BE2C (cell line): Measurements from ENCODE around the gene GSAP.

Experiments
- DNase-seq: peaks from one replicate; pipeline ENCODE4 v3.0.0-alpha.2; 2020
- H3K27me3 ChIP-seq: fragments of 250-450 bp; sonication (Bioruptor Pico); 2 replicates; pipeline ENCODE4 v1.5.1; 2020; ENCODE audit warnings: mild to moderate bottlenecking
- H3K36me3 ChIP-seq: fragments of 250-450 bp; sonication (Bioruptor Pico); 2 replicates; pipeline ENCODE4 v1.5.1; 2020; ENCODE audit warnings: mild to moderate bottlenecking
- H3K4me1 ChIP-seq: fragments of 250-450 bp; sonication (Bioruptor Pico); 2 replicates; pipeline ENCODE4 v1.5.1; 2020
- H3K4me3 ChIP-seq: 2 replicates; pipeline ENCODE4 v1.5.1; 2011; ENCODE audit warnings: low read depth, low read length
- H3K9me3 ChIP-seq: fragments of 250-450 bp; sonication (Bioruptor Pico); 2 replicates; pipeline ENCODE4 v1.5.1; 2020
- TF ChIP-seq, protein P1 (sequence below): IDR thresholded peaks from 2 replicates; pipeline ENCODE4 v1.5.1; 2012; ENCODE audit warnings: mild to moderate bottlenecking, low read depth, low read length

Gene GSAP

DNA sequence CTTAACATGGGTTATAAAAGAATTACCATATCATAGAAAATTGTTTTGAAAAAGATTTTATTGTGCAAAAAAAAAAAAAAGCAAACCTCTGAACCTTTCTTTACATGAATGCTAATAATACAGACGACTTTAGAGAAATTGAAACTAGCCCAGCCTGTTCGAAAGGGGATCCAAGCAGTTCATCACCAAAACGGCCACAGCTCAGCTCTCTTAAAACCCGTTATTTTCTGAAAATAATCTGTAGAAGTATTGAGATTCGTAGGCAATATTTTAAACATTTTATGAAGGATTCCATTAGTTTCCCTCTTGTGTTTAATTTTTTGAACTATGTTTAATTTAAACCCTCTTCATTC is 9.9 kb upstream of the GSAP start:
- TF ChIP-seq, protein P1, sequence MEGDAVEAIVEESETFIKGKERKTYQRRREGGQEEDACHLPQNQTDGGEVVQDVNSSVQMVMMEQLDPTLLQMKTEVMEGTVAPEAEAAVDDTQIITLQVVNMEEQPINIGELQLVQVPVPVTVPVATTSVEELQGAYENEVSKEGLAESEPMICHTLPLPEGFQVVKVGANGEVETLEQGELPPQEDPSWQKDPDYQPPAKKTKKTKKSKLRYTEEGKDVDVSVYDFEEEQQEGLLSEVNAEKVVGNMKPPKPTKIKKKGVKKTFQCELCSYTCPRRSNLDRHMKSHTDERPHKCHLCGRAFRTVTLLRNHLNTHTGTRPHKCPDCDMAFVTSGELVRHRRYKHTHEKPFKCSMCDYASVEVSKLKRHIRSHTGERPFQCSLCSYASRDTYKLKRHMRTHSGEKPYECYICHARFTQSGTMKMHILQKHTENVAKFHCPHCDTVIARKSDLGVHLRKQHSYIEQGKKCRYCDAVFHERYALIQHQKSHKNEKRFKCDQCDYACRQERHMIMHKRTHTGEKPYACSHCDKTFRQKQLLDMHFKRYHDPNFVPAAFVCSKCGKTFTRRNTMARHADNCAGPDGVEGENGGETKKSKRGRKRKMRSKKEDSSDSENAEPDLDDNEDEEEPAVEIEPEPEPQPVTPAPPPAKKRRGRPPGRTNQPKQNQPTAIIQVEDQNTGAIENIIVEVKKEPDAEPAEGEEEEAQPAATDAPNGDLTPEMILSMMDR: no peak
- no peaks in the 10 kb centered on the region for H3K9me3 ChIP-seq
- H3K4me1 ChIP-seq: no peaks in the 10 kb centered on the region
- H3K4me3 ChIP-seq: no peak overlapping the region
- H3K27me3 ChIP-seq: peaks cover 15% of the 10 kb centered on the region
- no peak for DNase-seq
- no peaks in the 10 kb centered on the region for H3K36me3 ChIP-seq

DNA sequence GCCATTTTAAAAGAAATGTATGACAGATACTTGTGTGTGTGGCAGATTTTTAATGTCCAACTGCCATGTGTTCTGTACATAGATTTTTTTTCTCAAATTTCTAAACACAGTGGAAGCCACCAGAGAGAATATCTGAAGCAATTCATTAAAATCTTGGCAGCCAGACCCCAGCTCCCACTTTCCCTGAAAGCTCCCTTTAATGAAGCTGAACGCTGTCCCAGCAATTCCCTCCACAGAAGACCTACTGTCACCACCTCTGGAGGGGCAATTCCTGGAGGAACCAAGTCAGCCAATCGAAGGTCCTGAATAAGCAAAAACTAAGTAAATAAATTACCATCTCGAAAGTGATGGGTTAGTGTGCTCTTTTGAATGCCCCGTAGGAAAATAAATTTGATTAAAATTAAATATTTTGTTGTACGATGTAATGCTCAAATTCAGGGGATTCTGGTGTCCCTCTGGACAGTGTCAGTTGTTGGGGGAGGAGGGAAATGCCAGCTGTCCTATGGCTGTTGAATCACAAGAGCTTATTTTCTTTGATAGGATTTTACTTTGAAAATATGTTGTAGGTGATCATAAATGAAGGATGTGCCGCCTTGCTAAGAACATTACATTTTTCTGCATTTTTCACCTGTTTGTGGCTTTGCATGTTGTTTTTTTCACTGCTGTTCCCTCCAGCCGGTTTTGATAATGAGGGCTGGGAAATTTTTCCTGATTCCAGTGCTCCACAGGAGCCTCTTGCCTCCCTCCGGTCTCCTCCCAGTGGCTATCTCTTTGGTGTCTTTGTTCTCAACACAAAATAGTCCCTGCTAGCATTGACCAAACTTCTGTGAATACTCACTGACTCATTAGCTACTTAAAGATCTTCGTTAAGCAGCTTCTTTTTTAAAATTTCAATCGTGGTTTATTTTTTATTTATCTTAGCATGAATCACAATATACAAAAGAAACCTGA is 9.2 kb upstream of the GSAP start:
- Histone ChIP-seq H3K4me3 (no peak overlapping the region), H3K27me3 (peaks cover 18% of the 10 kb centered on the region), H3K4me1 (no peaks in the 10 kb centered on the region), H3K36me3 (no peaks in the 10 kb centered on the region), H3K9me3 (no peaks in the 10 kb centered on the region)
- TF ChIP-seq, protein P1: no peak
- DNase-seq: no peak

DNA sequence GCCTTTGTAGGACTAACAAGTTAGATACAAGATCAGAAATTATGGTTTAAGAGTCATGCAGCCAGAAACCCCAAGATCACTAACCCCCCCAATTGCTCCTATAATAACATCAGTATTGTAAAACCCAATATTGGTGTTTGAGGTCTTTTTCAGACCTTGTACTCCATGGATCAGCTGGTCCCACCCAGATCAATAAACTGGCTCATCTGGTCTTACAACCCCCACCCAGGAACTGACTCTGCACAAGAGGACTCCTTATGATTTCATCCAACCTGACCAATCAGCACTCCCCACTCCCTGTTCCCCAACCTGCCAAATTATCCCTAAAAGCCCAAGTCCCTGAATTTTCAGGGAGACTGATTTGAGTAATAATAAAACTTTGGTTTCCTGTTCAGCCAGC is 6.4 kb upstream of the GSAP start:
- Histone ChIP-seq H3K36me3 (no peaks in the 10 kb centered on the region), H3K9me3 (no peaks in the 10 kb centered on the region), H3K4me3 (no peak overlapping the region), H3K27me3 (peaks cover 47% of the 10 kb centered on the region), H3K4me1 (no peaks in the 10 kb centered on the region)
- no peak for DNase-seq
- TF ChIP-seq, protein P1: no peak

DNA sequence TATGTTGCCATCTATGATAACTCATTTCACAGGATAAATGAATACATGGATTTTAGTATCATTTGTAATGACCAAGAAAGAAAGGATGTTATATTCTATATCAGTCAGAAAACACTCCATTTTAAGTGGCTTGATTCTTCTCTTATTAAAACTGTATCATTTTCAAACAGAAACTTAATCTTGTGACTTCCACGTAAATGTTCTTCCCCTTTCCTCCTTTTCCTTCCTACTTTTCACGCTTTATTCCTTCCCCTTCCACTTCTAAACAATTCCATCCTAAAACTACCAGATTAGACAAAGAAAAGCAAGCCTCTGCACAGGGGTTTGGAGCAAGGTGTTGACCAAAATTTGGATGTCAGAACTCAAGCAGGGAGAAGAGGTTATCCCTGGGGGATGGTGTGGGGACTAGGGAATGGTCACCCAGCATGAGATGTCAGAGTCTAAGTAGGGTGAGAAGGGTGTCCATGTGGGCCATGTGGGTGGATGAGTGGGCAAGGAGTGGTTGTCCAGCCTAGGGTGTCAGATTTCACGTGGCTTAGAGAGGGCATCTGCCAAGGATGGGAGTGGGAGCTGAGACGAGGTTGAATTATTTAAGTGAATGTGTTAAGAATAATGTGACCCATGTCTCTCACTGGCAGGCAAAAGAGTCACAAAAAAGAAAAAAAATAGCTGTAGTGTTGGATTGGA is 5.0 kb upstream of the GSAP start:
- no peak for DNase-seq
- Histone ChIP-seq H3K36me3 (no peaks in the 10 kb centered on the region), H3K27me3 (peaks cover 58% of the 10 kb centered on the region), H3K4me1 (no peaks in the 10 kb centered on the region), H3K4me3 (no peak overlapping the region), H3K9me3 (no peaks in the 10 kb centered on the region)
- TF ChIP-seq, protein P1: no peak

DNA sequence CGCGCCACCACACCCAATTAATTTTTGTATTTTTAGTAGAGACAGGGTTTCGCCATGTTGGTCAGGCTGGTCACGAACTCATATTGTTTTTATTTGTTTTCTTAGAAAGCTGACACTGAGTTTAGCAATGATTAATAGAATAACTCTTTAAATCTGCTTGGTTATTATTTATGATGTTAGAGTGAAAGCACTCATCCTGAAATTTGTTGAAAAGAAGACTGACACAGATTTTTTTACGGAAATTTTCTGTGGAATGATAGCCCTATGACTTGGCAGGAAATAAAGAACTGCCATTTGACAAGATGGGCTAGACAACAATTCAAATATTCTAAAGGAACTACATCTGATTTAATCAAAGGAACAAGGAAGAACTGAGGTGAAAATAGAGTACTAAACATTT is 4.3 kb upstream of the GSAP start:
- peaks cover 60% of the 10 kb centered on the region for H3K27me3 ChIP-seq
- H3K9me3 ChIP-seq: no peaks in the 10 kb centered on the region
- H3K4me1 ChIP-seq: no peaks in the 10 kb centered on the region
- no peak overlapping the region for H3K4me3 ChIP-seq
- TF ChIP-seq, protein P1: no peak
- no peak for DNase-seq
- no peaks in the 10 kb centered on the region for H3K36me3 ChIP-seq

DNA sequence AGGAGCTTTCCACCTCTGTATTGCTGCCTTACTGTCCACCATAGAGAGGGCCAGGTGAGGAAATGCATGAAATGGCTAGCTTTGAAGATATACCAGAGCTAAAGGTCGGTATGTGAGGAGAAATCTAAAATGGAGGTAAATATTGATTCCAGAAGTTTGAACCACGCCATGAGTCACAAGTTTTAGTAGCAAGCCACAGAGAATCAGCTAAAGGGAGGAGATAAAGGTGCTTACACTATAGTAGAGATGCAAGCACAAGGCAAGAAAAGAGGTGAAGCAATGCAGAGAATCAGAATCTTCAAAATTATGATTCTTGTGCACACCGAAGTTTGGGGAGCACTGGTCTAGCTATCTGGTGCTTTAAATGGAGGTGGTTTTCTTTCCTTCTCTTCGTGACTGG is 3.0 kb upstream of the GSAP start:
- TF ChIP-seq, protein P1: no peak
- no peak overlapping the region for H3K4me3 ChIP-seq
- no peak for DNase-seq
- peaks cover 70% of the 10 kb centered on the region for H3K27me3 ChIP-seq
- no peaks in the 10 kb centered on the region for H3K9me3 ChIP-seq
- H3K4me1 ChIP-seq: no peaks in the 10 kb centered on the region
- H3K36me3 ChIP-seq: no peaks in the 10 kb centered on the region
